Measurements from ENCODE around the gene ATP6AP2.
A peak's percentile ranks its signal among the peaks of the same experiment; 100 is the strongest.

Gene ATP6AP2

GRCh38 chrX:40646489-40647306 lies 65.9 kb downstream of the ATP6AP2 start:
- no peak for FAIRE-seq

- no peak for FAIRE-seq
Measured at GRCh38 chrX:40647307-40648197, 66.8 kb downstream of the ATP6AP2 start, which contains the start of gene CXorf38. Gene CXorf38 (minus strand): TSS chrX:40647561. CDS start chrX:40647520, 41 bp downstream.

DNA sequence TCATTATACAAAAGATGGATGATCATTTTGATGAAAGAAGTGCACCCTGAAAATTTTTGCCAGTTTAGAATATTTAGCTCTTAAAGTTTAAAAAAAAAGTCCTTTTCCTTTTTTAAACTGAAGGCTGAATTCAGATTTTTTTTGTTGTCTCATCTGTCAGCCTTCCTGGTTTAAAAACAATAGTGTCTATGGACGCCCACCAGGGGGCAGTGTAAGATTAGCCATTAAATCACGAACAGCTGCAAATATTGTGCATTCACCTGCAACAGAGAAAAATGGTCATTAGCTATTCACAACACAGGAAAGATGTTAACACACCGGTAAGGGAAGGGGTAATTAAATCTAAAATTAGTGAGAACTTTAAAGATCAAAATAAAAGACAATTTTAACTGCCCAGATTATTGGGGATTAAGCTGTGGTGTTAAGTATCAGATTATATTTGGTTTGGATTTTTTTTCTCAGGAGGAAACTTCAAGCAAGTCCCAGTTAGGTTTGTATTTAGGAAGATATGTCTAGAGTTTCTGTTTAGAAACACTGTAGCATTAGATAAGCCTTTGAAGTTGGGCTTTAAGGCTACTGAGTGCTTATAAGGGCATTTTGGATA lies 71.0 kb downstream of the ATP6AP2 start:
- peak; percentile 86 for FAIRE-seq

DNA sequence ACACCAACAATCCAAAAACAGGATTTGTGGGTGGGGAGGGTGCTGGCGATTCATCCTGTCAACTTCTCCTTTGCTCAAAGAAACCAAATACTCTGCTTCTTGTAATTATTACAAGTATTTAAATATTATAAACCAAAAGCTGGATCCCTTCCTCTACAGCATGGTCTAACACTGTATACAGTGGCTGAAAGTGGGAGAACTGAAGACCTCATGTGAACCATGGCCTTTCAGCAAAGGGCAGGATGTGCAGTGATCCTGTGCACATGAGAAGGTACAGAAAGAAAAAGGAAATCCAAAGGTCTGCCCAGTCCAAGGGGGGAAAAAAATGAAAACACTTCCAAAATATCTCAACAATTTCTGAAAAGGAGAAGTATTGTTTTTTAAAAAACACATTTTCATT lies 71.9 kb downstream of the ATP6AP2 start:
- FAIRE-seq = no peak

- FAIRE-seq = no peak
Measured at GRCh38 chrX:40653535-40653934, 72.8 kb downstream of the ATP6AP2 start.

Measured in G401.6 (cell line).